Measurements from ENCODE around the gene FAM120B.

FAM120B gene

GRCh38 chr6:170272341-170273065 lies 34.1 kb upstream of the FAM120B start:
- no peak for DNase-seq (ENCODE audit: low read depth)

- DNase-seq (ENCODE audit: low read depth) = no peak
Measured at GRCh38 chr6:170273191-170273590, 33.4 kb upstream of the FAM120B start.

- no peak for DNase-seq (ENCODE audit: low read depth)
Measured at GRCh38 chr6:170273681-170274080, 32.9 kb upstream of the FAM120B start.

GRCh38 chr6:170274713-170275560 lies 31.6 kb upstream of the FAM120B start:
- DNase-seq (ENCODE audit: low read depth) = no peak

- no peak for DNase-seq (ENCODE audit: low read depth)
Measured at GRCh38 chr6:170276369-170277057, 30.0 kb upstream of the FAM120B start.

GRCh38 chr6:170277893-170278742 lies 28.4 kb upstream of the FAM120B start:
- no peak for DNase-seq (ENCODE audit: low read depth)

GRCh38 chr6:170278743-170279094 lies 27.8 kb upstream of the FAM120B start:
- no peak for DNase-seq (ENCODE audit: low read depth)

GRCh38 chr6:170279426-170279825 lies 27.1 kb upstream of the FAM120B start:
- no peak for DNase-seq (ENCODE audit: low read depth)

GRCh38 chr6:170279977-170280688 lies 26.4 kb upstream of the FAM120B start:
- no peak for DNase-seq (ENCODE audit: low read depth)

GRCh38 chr6:170280689-170281045 lies 25.9 kb upstream of the FAM120B start:
- no peak for DNase-seq (ENCODE audit: low read depth)

GRCh38 chr6:170281331-170282292 lies 24.9 kb upstream of the FAM120B start:
- no peak for DNase-seq (ENCODE audit: low read depth)

- DNase-seq (ENCODE audit: low read depth) = no peak
Measured at GRCh38 chr6:170282512-170283158, 23.9 kb upstream of the FAM120B start.

GRCh38 chr6:170283212-170284081 lies 23.1 kb upstream of the FAM120B start:
- DNase-seq (ENCODE audit: low read depth) = no peak

GRCh38 chr6:170284126-170284773 lies 22.3 kb upstream of the FAM120B start:
- no peak for DNase-seq (ENCODE audit: low read depth)

GRCh38 chr6:170284866-170285469 lies 21.6 kb upstream of the FAM120B start:
- no peak for DNase-seq (ENCODE audit: low read depth)

- DNase-seq (ENCODE audit: low read depth) = no peak
Measured at GRCh38 chr6:170285482-170285881, 21.1 kb upstream of the FAM120B start.

GRCh38 chr6:170286246-170286933 lies 20.2 kb upstream of the FAM120B start:
- DNase-seq (ENCODE audit: low read depth) = peak; percentile 48

Measured in amniotic epithelial cell (primary cell).